CD4-positive, alpha-beta T cell treated with Interleukin-2 at 100 ng/mL for 4 hours (primary cell): ENCODE data around the gene LCOR.

Experiments
- DNase-seq: peaks from one replicate; pipeline ENCODE4 v3.0.0-alpha.2; 2020; ENCODE audit warnings: low spot score

LCOR gene

DNA sequence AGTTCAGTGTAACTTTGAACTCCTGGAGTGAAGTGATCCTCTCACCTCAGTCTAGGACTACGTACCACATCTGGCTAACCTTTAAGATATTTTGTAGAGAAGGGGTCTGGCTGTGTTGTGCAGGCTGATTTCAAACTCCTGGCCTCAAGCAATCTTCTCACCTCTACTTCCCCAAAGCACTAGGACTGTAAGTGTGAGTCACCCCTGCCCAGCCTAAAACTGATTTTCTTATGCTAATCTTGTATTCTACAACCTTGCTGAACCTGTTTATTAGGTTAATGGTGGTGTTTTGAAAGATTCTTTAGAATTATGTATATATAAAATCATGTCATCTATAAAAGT, 58.0 kb downstream of the LCOR start:
- no peak for DNase-seq

DNA sequence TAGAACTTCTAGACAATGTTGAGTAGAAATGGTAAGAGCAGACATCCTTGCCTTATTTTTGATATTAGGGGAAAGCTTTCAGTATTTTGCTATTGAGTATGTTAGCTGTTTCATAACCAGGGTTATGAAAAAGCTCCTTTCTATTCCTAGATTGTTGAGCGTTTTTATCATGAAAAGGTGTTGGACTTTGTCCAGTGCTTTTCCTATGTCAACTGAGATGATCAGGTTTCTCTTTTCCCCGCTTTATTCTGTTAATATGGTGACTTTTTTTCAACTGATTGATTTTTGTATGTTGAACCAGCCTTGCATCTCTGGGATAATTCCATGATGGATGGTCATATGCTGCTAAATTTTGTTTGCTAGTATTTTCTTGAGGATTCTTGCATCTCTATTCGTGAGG, 58.5 kb downstream of the LCOR start:
- DNase-seq, result no peak

DNA sequence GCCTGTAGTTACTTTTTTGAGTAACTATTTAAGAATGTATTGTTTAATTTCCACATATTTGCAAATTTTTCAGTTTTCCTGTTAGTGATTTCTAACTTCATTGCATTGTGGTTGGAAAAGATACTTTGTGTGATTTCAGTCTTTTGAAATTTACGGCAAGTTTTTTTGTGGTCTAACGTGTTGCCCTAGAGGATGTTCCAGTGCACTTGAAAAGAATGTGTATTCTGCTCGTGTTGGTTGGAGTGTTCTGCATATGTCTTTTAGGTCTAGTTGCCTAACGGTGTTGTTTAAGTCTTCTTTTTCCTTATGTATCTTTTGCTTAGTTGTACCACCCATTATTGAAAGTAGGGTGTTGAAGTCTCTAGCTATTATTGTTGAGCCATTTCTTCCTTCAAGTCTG, 59.7 kb downstream of the LCOR start:
- no peak for DNase-seq

GRCh38 chr10:96895662-96896424, 63.7 kb downstream of the LCOR start:
- no peak for DNase-seq

DNA sequence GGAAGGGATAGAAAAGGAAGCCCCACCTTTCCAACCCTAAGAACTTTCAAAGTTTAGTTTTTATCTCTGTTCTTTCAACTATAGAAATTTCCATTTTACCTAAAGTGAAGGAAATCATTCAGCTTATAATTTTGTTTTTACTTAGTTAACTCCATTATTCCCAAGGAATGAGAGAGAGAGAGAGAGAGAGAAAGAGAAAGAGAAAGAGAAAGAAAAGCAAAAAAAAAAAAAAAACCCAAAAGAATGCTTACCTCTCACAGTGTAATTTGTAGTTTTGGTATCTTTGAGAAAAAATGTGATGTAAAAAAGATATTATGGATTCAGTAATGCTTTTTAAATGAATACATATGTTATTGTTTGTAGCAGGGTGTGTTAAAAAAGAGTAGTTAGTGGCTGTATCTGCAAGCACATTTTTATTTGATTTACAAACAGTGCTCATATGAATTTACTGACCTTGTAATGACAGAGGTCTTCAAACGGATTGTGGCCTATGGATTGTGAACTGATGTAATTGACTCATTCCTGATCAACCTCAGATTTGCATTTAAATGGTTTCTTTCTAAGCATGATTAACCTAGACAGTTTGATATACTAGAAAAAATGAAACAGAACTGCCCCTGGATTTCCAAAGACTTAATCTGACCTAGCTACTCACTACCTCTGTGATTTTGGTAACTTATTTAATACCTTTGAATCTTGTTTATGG, 64.9 kb downstream of the LCOR start:
- DNase-seq, result no peak

DNA sequence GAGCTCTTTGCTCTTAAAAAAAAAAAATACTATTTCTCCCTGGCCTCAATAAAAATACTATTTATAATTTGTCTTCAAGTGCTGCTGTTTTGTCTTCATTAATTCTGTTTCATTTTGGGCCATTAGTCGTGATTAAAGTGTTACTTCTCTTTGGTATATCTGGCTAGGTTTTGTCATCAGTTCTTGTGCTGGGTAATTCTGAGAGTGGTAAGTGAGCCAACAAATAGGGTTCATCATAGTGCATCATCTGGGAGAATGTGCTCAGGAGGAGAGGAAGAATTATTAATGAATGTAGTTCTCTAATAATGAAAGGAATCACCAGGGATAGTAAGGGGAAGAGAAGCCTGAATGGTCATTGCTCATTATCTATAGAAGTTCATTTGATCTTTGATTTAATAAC, 70.0 kb downstream of the LCOR start:
- DNase-seq, result no peak

GRCh38 chr10:96902731-96903358, 70.7 kb downstream of the LCOR start:
- DNase-seq, result no peak

GRCh38 chr10:96904648-96905047, 72.5 kb downstream of the LCOR start:
- no peak for DNase-seq

- no peak for DNase-seq
Measured at GRCh38 chr10:96906864-96907263, 74.8 kb downstream of the LCOR start.

DNA sequence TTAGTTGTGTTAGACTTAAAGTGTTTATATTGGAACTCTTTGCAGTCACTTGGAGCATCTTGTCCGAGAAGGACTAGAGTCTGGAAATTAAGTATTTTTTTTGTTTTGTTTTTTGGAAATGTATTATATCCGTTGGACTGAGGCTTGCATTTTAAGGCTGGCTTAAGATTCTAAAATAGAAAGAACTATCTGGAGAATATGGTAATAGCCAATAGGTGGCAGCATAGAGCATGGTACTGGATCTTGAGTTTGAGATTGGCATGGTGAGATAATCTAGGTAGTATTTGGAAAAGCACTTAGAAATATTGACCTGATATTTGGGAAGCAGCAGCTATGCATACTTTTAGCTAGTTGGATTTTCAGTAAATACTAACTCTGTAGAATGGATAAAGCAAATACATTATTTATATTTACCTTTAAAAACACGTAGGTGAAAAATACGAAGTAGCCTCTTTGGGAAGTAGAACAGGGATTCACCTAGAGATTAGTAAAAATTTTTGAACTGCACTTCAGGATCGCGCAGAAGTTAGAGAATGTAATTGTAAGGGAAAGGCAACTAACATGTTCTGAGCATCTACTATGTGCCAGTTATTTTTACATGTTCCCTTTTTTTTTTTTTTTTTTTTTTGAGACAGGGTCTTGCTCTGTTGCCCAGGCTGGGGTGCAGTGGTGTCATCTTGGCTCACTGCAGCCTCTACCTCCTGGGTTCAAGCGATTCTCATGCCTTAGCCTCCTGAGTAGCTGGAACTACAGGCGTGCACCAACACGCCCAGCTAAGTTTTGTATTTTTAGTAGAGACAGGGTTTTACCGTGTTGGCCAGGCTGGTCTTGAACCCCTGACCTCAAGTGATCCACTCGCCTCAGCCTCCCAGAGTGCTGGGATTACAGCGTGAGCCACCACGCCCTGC, 78.6 kb downstream of the LCOR start:
- DNase-seq, result peak; percentile 59

GRCh38 chr10:96912405-96912804, 80.3 kb downstream of the LCOR start:
- no peak for DNase-seq

- no peak for DNase-seq
Measured at GRCh38 chr10:96913906-96914305, 81.8 kb downstream of the LCOR start.

DNA sequence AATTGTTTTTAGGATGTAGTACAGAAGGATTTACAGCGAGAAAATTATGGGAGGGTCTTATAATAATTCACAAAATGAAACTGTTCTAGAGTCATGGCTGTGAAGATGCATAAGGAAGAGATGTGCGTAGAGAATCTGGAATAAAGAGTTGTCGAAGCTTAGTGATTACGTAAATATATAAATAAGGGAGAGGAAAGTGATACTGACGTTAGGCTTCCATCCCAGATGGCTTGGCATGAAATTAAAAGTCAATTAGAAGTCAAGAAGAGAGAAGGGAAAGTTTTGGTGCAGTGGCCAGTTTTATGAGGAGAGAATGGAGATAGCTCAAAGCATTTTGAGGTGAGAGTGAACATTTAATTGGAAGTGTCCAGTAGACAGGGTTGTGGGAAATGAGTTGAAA, 85.5 kb downstream of the LCOR start:
- no peak for DNase-seq

DNA sequence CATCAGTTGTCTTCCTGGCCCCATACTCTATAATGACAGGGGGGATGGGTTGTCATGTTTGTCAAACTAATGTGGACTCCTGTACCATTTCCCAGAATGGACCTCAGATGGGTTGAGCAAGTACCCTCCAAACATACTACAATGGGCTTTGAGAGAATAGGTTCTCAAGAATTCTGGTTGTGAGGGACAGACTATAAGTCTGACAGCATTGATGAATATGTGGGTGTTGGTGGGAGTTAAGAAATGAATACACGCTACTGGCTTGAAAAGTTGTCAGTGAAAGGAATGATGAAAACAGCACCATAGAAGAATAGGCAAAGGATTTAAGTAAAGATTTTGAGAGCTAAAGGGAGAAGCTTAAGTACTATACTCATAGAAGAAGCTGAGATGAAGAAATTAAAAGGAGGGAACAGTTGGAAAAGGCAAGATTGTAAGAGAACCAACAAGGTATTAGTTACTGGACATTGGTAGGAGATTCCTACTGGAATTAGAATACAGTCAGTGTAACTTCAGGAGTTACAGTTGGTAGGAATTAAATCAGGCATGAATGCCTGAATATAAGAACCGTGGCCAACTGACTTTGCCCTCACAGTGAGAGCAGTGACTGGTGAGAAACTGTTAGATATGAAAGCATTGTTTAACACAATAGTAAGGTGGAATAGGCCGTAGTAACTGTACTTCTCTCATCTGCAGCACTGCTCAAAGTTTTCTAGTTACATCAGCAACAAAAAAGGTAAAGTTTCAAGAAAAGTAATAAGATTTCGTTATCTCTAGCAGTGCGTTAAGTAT, 86.3 kb downstream of the LCOR start:
- no peak for DNase-seq

- DNase-seq, result no peak
Measured at GRCh38 chr10:96919785-96920430, 87.8 kb downstream of the LCOR start.

- no peak for DNase-seq
Measured at GRCh38 chr10:96921655-96922054, 89.6 kb downstream of the LCOR start.

- DNase-seq, result no peak
Measured at GRCh38 chr10:96922978-96923948, 91.2 kb downstream of the LCOR start.

GRCh38 chr10:96924861-96925260, 92.8 kb downstream of the LCOR start:
- no peak for DNase-seq

- no peak for DNase-seq
Measured at GRCh38 chr10:96930469-96930868, 98.4 kb downstream of the LCOR start.

DNA sequence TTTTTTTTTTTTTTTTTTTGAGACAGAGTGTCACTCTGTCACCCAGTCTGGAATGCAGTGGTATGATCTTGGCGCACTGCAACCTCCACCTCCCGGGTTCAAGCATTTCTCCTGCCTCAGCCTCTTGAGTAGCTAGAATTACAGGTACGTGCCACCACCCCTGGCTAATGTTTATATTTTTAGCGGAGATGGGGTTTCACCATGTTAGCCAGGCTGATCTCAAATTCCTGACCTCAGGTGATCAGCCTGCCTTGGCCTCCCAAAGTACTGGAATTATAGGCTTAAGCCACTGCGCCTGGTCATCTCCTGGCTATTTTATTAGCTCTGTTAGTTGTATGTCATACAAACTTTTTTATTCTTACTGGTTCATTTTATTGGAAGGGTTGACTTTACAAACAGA, 103.0 kb downstream of the LCOR start:
- no peak for DNase-seq
